Measurements from ENCODE around the gene HCN2.

GRCh38 chr19:566844-567243 lies 22.8 kb upstream of the HCN2 start:
- TF ChIP-seq CTCF (IDR thresholded peaks at IDR 0.05; ENCODE audit: control extremely low read depth in 1 of 3, insufficient read depth in 1 of 3, low read depth in 1 of 3, low read length in 3 of 3) (no peak), TEAD4 (IDR thresholded peaks at IDR 0.05; ENCODE audit: low read depth, low read length) (no peak), EP300 (IDR thresholded peaks at IDR 0.05; ENCODE audit: borderline replicate concordance in 1 of 2, low read depth in 2 of 2, low read length in 2 of 2) (no peak), TAF7 (optimal IDR thresholded peaks at IDR 0.05; ENCODE audit: borderline replicate concordance, low read depth, low read length) (no peak), POLR2A (IDR thresholded peaks at IDR 0.05; ENCODE audit: control extremely low read depth in 1 of 2, low read depth in 2 of 2, low read length in 2 of 2) (no peak), SIN3A (conservative IDR thresholded peaks at IDR 0.05 in 1 of 2, IDR thresholded peaks at IDR 0.05 in 1 of 2; ENCODE audit: low read depth in 1 of 2, low read length in 2 of 2) (no peak), POLR2AphosphoS5 (IDR thresholded peaks at IDR 0.05; ENCODE audit: low read depth, low read length) (no peak)
